IMR-90 (cell line): ENCODE data around the gene PPP1R9B.

Source experiments
- CEBPB ChIP-seq: IDR thresholded peaks from 2 replicates; pipeline ENCODE4 v1.6.1; 2012; ENCODE audit warnings: low read depth, low read length, improper control_type of control experiment
- POLR2A ChIP-seq: IDR thresholded peaks from 2 replicates; pipeline ENCODE4 v1.6.1; 2012; ENCODE audit warnings: mild to moderate bottlenecking, low read depth, low read length
- TF ChIP-seq, protein P1 (sequence below): conservative IDR thresholded peaks from 2 replicates; pipeline ENCODE4 v1.5.1; 2012; ENCODE audit warnings: mild to moderate bottlenecking, low read depth, low read length, improper control_type of control experiment

DNA sequence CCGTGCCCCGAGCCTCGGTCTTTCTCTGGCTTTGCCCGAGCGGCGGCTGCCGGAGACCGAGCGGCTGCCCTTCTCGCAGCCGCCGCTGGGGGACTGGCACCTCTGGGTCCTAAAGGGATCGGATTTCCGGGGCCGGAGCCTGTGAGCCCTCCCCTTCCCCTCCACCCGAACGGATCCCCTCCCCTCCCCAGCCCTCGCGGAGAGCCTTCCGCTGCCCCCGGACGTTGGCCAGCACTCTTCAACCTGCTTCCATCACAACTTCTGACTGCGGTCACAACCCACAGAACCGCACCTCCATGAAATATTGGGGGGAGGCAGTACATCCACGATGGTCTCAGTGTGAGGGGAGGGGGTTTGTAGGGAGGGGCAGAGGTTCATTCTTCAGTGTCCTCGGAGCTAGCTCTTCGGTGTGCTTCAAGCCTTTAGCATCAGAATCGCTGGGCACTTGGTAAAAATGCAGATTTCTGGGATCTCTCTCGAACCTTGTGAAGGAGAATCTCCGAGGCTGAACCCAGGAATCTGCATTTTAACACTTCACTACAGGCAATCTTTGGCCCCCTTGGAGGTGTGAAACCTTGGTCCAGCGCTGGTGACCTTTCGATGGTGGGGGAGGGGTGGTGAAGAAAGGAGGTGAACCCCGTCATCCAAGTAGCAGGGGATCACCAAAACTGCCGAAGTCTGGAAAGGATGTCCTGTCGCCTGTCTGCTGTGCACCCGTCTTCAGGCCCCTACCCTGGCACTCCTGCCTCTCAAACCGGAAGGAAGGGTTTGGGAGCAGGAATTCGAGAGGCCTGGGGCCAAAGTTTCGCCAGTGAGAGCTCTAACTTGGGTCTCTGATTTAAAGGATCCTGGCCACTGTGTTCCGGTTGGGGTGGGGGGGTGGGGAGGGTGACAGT lies 812 bp upstream of the PPP1R9B start:
- TF ChIP-seq, protein P1, sequence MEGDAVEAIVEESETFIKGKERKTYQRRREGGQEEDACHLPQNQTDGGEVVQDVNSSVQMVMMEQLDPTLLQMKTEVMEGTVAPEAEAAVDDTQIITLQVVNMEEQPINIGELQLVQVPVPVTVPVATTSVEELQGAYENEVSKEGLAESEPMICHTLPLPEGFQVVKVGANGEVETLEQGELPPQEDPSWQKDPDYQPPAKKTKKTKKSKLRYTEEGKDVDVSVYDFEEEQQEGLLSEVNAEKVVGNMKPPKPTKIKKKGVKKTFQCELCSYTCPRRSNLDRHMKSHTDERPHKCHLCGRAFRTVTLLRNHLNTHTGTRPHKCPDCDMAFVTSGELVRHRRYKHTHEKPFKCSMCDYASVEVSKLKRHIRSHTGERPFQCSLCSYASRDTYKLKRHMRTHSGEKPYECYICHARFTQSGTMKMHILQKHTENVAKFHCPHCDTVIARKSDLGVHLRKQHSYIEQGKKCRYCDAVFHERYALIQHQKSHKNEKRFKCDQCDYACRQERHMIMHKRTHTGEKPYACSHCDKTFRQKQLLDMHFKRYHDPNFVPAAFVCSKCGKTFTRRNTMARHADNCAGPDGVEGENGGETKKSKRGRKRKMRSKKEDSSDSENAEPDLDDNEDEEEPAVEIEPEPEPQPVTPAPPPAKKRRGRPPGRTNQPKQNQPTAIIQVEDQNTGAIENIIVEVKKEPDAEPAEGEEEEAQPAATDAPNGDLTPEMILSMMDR: peak; percentile 75
- TF ChIP-seq POLR2A (0 out of 2 replicates have a peak, but pooled peaks have one; percentile 24), CEBPB (no peak)
